NCI-H1694 treated with DMSO at 0.1 percent for 48 hours (cell line): ENCODE measurements around the gene CHD2.

Experiments
- DNase-seq: peaks from one replicate; lab custom pipeline; 2025; lab: John Stamatoyannopoulos, UW

Gene CHD2

GRCh38 chr15:92962914-92963313 lies 62.8 kb downstream of the CHD2 start:
- no peak for DNase-seq

- DNase-seq = no peak
These were observed 63.7 kb downstream of the CHD2 start for GRCh38 chr15:92963794-92964193.

GRCh38 chr15:92968926-92969651 lies 69.0 kb downstream of the CHD2 start:
- no peak for DNase-seq

- DNase-seq = no peak
These were observed 70.5 kb downstream of the CHD2 start for GRCh38 chr15:92970656-92971055.

- DNase-seq = no peak
These were observed 71.0 kb downstream of the CHD2 start for GRCh38 chr15:92971081-92971480.

GRCh38 chr15:92971713-92972112 lies 71.6 kb downstream of the CHD2 start:
- DNase-seq = no peak

GRCh38 chr15:92974183-92974915 lies 74.2 kb downstream of the CHD2 start:
- no peak for DNase-seq

- DNase-seq = no peak
These were observed 79.0 kb downstream of the CHD2 start for GRCh38 chr15:92979011-92979701.

GRCh38 chr15:92981333-92981732 lies 81.2 kb downstream of the CHD2 start:
- DNase-seq = no peak

- no peak for DNase-seq
These were observed 84.0 kb downstream of the CHD2 start for GRCh38 chr15:92984161-92984560.

GRCh38 chr15:92989470-92989869 lies 89.3 kb downstream of the CHD2 start:
- DNase-seq = no peak

- no peak for DNase-seq
These were observed 89.9 kb downstream of the CHD2 start for GRCh38 chr15:92990031-92990430.

GRCh38 chr15:92992720-92993119 lies 92.6 kb downstream of the CHD2 start:
- no peak for DNase-seq

- no peak for DNase-seq
These were observed 97.7 kb downstream of the CHD2 start for GRCh38 chr15:92997821-92998220.

GRCh38 chr15:93001156-93001555 lies 101.0 kb downstream of the CHD2 start:
- no peak for DNase-seq

- DNase-seq = no peak
These were observed 101.8 kb downstream of the CHD2 start for GRCh38 chr15:93001881-93002280.

- no peak for DNase-seq
These were observed 105.0 kb downstream of the CHD2 start for GRCh38 chr15:93005133-93005532.

GRCh38 chr15:93007994-93008393 lies 107.9 kb downstream of the CHD2 start:
- DNase-seq = no peak

GRCh38 chr15:93012786-93013185 lies 112.7 kb downstream of the CHD2 start:
- DNase-seq = no peak

GRCh38 chr15:93017526-93017925 lies 117.4 kb downstream of the CHD2 start:
- DNase-seq = no peak

- DNase-seq = no peak
These were observed 118.5 kb downstream of the CHD2 start for GRCh38 chr15:93018574-93018973.

GRCh38 chr15:93019090-93019489 lies 119.0 kb downstream of the CHD2 start:
- DNase-seq = no peak

- DNase-seq = no peak
These were observed 119.8 kb downstream of the CHD2 start for GRCh38 chr15:93019971-93020370.
